SK-N-SH (cell line): Measurements from ENCODE around the gene THSD7B. TPM values are rescaled to one million over a fixed set of nuclear protein-coding genes. Genes with fewer than 3 reads are reported as not detected.

Source experiments
- CTCF ChIA-PET: fragments of 300-600, 350-600 bp; formaldehyde crosslinking; extraction: SDS; loops from one replicate; lab custom pipeline; 2021; lab: Yijun Ruan, JAX
- POLR2A ChIA-PET: fragments of 350-600 bp; sonication (Branson Sonifier 250); formaldehyde crosslinking; extraction: SDS; loops from one replicate; lab custom pipeline; 2020; ENCODE audit warnings: antibody characterized with exemption, inconsistent platforms; lab: Yijun Ruan, JAX
- DNase-seq: peaks from one replicate; pipeline ENCODE4 v3.0.0; 2012
- H2AFZ ChIP-seq: fragments of 200-600 bp; sonication (generic); 2 replicates; pipeline ENCODE4 v1.8.1; 2016; ENCODE audit warnings: antibody characterized with exemption, mild to moderate bottlenecking, low read depth
- H3F3A ChIP-seq: fragments of 200-600 bp; sonication (generic); replicated peaks from 2 replicates; pipeline ENCODE3; 2016; ENCODE audit warnings: antibody characterized with exemption, mild to moderate bottlenecking; ENCODE audit not compliant: insufficient read depth
- H3K27ac ChIP-seq, 2 experiments: fragments of 200-500 bp in 1 of 2; fragments of 200-600 bp in 1 of 2; sonication (Bioruptor generic) in 1 of 2; sonication (generic), shearing (Covaris generic) in 1 of 2; 2 replicates each; pipeline versions ENCODE4 v1.5.1 to v1.6.1; 2014 to 2016; ENCODE audit warnings: low read depth in 2 of 2, inconsistent platforms in 1 of 2, low read length in 1 of 2, mild to moderate bottlenecking in 1 of 2, mixed read lengths in 1 of 2
- H3K27me3 ChIP-seq: fragments of 200-600 bp; sonication (generic), shearing (Covaris generic); 2 replicates; pipeline ENCODE4 v1.6.1; 2016; ENCODE audit warnings: mixed run types; ENCODE audit not compliant: insufficient read depth
- H3K36me3 ChIP-seq, 2 experiments: fragments of 200-500 bp in 1 of 2; fragments of 200-600 bp in 1 of 2; sonication (Bioruptor generic) in 1 of 2; sonication (generic) in 1 of 2; replicated peaks in 1 of 2; 2 replicates each; pipeline versions ENCODE3 to v1.5.1; 2014 to 2016; ENCODE audit warnings: low read length in 1 of 2, mild to moderate bottlenecking in 1 of 2; ENCODE audit not compliant: insufficient read depth in 2 of 2, control insufficient read depth in 1 of 2
- H3K4me1 ChIP-seq, 2 experiments: fragments of 200-500 bp in 1 of 2; fragments of 200-600 bp in 1 of 2; sonication (Bioruptor generic) in 1 of 2; sonication (generic), shearing (Covaris generic) in 1 of 2; 2 replicates each; pipeline versions ENCODE4 v1.5.1 to v1.6.1; 2014 to 2016; ENCODE audit warnings: low read depth in 1 of 2, low read length in 1 of 2, mixed run types in 1 of 2; ENCODE audit not compliant: insufficient read depth in 2 of 2, control insufficient read depth in 1 of 2
- H3K4me2 ChIP-seq: fragments of 200-600 bp; sonication (generic), shearing (Covaris generic); 2 replicates; pipeline ENCODE4 v1.6.1; 2017; ENCODE audit warnings: mixed run types
- H3K4me3 ChIP-seq, 2 experiments: fragments of 200-500 bp in 1 of 2; fragments of 200-600 bp in 1 of 2; sonication (Bioruptor generic) in 1 of 2; sonication (generic), shearing (Covaris generic) in 1 of 2; 2 replicates each; pipeline versions ENCODE4 v1.5.1 to v1.8.1; 2014 to 2016; ENCODE audit warnings: low read depth in 2 of 2, inconsistent platforms in 1 of 2, low read length in 1 of 2, mild to moderate bottlenecking in 1 of 2, mixed read lengths in 1 of 2, moderate library complexity in 1 of 2
- H3K79me2 ChIP-seq: fragments of 200-600 bp; sonication (generic); 2 replicates; pipeline ENCODE4 v1.8.1; 2017; ENCODE audit warnings: mild to moderate bottlenecking; ENCODE audit not compliant: insufficient read depth
- H3K9ac ChIP-seq: fragments of 200-600 bp; sonication (generic); 2 replicates; pipeline ENCODE4 v1.6.1; 2017; ENCODE audit warnings: mixed run types
- H3K9me2 ChIP-seq: fragments of 200-600 bp; sonication (generic); 2 replicates; pipeline ENCODE4 v1.6.1; 2017; ENCODE audit warnings: mixed run types
- H3K9me3 ChIP-seq: fragments of 200-600 bp; sonication (generic); 2 replicates; pipeline ENCODE4 v1.6.1; 2017; ENCODE audit warnings: mixed run types, mild to moderate bottlenecking, moderate library complexity
- H4K20me1 ChIP-seq: fragments of 200-600 bp; sonication (generic); 2 replicates; pipeline ENCODE4 v1.6.1; 2017; ENCODE audit warnings: mild to moderate bottlenecking, mixed run types; ENCODE audit not compliant: insufficient read depth
- CHD2 ChIP-seq: fragments of 150-350 bp; IDR thresholded peaks from 2 replicates; pipeline ENCODE4 v1.6.1; 2018; ENCODE audit warnings: low read length; ENCODE audit not compliant: partially characterized antibody
- EZH2phosphoT487 ChIP-seq: fragments of 200-600 bp; sonication (generic); IDR thresholded peaks from 2 replicates; pipeline ENCODE4 v1.6.1; 2017; ENCODE audit warnings: low read depth, mixed run types, mild to moderate bottlenecking, antibody characterized with exemption, moderate library complexity, borderline replicate concordance
- FOSL2 ChIP-seq: IDR thresholded peaks from 2 replicates; pipeline ENCODE4 v1.4.0; 2012; ENCODE audit warnings: low read depth, mild to moderate bottlenecking, moderate library complexity, borderline replicate concordance
- FOXJ3 ChIP-seq: sonication (generic); formaldehyde crosslinking; IDR thresholded peaks from 2 replicates; pipeline ENCODE4 v1.5.1; 2020; ENCODE audit warnings: mild to moderate bottlenecking, missing genetic modification reagents
- FOXM1 ChIP-seq: IDR thresholded peaks from 2 replicates; pipeline ENCODE4 v1.4.0; 2012; ENCODE audit warnings: low read depth, mild to moderate bottlenecking
- MEF2A ChIP-seq: IDR thresholded peaks from 2 replicates; pipeline ENCODE4 v1.4.0; 2012; ENCODE audit warnings: low read depth, borderline replicate concordance
- MXI1 ChIP-seq: IDR thresholded peaks from 2 replicates; pipeline ENCODE4 v1.6.1; 2012; ENCODE audit warnings: mild to moderate bottlenecking, low read depth, low read length, improper control_type of control experiment
- NFIC ChIP-seq: IDR thresholded peaks from 2 replicates; pipeline ENCODE4 v1.4.0; 2012; ENCODE audit warnings: borderline replicate concordance
- RAD21 ChIP-seq: IDR thresholded peaks from 2 replicates; pipeline ENCODE4 v1.6.1; 2012; ENCODE audit warnings: mild to moderate bottlenecking, low read length
- RCOR1 ChIP-seq: fragments of 150-350 bp; IDR thresholded peaks from 2 replicates; pipeline ENCODE4 v1.6.1; 2017; ENCODE audit warnings: antibody characterized with exemption, low read length
- RFX5 ChIP-seq: IDR thresholded peaks from 2 replicates; pipeline ENCODE4 v1.6.1; 2012; ENCODE audit warnings: mild to moderate bottlenecking, improper control_type of control experiment, low read length
- RXRA ChIP-seq: IDR thresholded peaks from 2 replicates; pipeline ENCODE4 v1.4.0; 2012; ENCODE audit warnings: low read depth, mild to moderate bottlenecking, borderline replicate concordance
- SMC3 ChIP-seq: IDR thresholded peaks from 2 replicates; pipeline ENCODE4 v1.6.1; 2012; ENCODE audit warnings: low read depth, low read length, improper control_type of control experiment
- TAF1 ChIP-seq: IDR thresholded peaks from 2 replicates; pipeline ENCODE4 v1.6.1; 2012; ENCODE audit warnings: low read depth, mild to moderate bottlenecking, low read length, moderate library complexity, borderline replicate concordance
- TEAD4 ChIP-seq: IDR thresholded peaks from 2 replicates; pipeline ENCODE4 v1.4.0; 2012; ENCODE audit warnings: mild to moderate bottlenecking, borderline replicate concordance; ENCODE audit not compliant: insufficient read depth
- YY1 ChIP-seq: IDR thresholded peaks from 2 replicates; pipeline ENCODE4 v1.4.0; 2012; ENCODE audit warnings: low read depth, mild to moderate bottlenecking
- WGBS: methylation state at CpG from one replicate; pipeline ENCODE4 v1.1.6; 2017; ENCODE audit warnings: low lambda C conversion rate; 5-methylcytosine and 5-hydroxymethylcytosine counted together
- polyA plus RNA-seq, 3 experiments: library from polyadenylated mRNA; depleted of rRNA; stranded (reverse); fragments of >200 nt; gene quantifications; 2 replicates each; pipeline ENCODE4 v1.2.3, GENCODE V29; 2012
- TF ChIP-seq, protein P1 (sequence below): IDR thresholded peaks from 2 replicates; pipeline ENCODE4 v1.6.1; 2012; ENCODE audit warnings: mild to moderate bottlenecking, low read depth, low read length, moderate library complexity
- TF ChIP-seq, protein P2 (sequence below): IDR thresholded peaks from 2 replicates; pipeline ENCODE4; 2012
- TF ChIP-seq, protein P3 (sequence below): IDR thresholded peaks from 2 replicates; pipeline ENCODE4 v1.4.0; 2012; ENCODE audit warnings: low read depth, borderline replicate concordance
- TF ChIP-seq, protein P4 (sequence below): fragments of 200-600 bp; sonication (generic); IDR thresholded peaks from 2 replicates; pipeline ENCODE4 v1.6.1; 2017; ENCODE audit warnings: antibody characterized with exemption, mild to moderate bottlenecking, moderate library complexity
- TF ChIP-seq, protein P5 (sequence below): fragments of 150-350 bp; IDR thresholded peaks from 2 replicates; pipeline ENCODE4 v1.6.1; 2017; ENCODE audit warnings: antibody characterized with exemption, low read length, low read depth, borderline replicate concordance

Gene THSD7B
- polyA plus RNA-seq, 1 of the 3 experiments (the other 2 are of a cell fraction): not detected

DNA sequence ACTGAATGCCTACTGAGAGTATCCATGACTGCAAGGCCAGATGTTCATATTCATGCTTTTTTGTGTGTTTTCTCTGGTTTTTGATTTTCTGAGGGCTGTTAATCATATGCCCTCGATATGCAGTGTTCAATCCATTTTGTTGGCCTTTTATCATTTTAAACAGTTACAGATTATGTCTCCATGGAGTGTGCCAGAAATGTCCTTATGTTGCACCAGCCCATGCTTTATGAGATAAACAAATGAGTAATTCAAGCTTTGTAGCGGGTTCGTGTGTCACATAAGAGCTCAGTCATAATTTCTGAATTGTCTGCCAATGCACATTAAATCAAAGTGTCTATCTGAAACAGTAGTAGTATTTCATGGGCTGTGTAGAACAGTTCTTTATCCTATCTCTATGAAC, 583.0 kb downstream of the THSD7B start:
- H3K4me2 ChIP-seq: no peak overlapping the region
- POLR2A ChIA-PET: no interaction called here

DNA sequence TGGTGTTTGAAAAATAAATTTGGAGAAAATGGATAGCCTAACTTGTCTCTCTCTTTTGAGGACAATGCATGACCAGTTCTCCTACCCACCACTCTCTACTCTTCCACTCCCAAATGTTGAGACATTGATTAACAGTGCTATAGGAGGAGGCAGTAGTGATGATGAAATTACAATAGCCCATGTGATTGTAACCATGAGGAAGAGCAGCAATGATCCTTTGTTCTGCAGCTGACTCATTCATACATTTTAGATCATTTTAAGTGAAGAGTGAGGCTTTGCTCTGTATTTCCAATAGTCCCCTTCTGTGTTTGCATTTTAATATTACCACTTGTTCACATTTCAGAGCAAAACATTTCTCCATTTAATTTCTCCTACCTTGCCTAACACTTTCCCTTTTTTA, 592.3 kb downstream of the THSD7B start:
- no peaks in the 10 kb centered on the region for H3K9me2 ChIP-seq
- no peak overlapping the region for H2AFZ ChIP-seq
- no peaks in the 10 kb centered on the region for H3F3A ChIP-seq
- H3K27ac ChIP-seq: no peak overlapping the region
- H3K9me3 ChIP-seq: peaks cover 7% of the 10 kb centered on the region; the same call in 1 of the 2 replicates
- TF ChIP-seq RXRA: no peak
- TF ChIP-seq, protein P1, sequence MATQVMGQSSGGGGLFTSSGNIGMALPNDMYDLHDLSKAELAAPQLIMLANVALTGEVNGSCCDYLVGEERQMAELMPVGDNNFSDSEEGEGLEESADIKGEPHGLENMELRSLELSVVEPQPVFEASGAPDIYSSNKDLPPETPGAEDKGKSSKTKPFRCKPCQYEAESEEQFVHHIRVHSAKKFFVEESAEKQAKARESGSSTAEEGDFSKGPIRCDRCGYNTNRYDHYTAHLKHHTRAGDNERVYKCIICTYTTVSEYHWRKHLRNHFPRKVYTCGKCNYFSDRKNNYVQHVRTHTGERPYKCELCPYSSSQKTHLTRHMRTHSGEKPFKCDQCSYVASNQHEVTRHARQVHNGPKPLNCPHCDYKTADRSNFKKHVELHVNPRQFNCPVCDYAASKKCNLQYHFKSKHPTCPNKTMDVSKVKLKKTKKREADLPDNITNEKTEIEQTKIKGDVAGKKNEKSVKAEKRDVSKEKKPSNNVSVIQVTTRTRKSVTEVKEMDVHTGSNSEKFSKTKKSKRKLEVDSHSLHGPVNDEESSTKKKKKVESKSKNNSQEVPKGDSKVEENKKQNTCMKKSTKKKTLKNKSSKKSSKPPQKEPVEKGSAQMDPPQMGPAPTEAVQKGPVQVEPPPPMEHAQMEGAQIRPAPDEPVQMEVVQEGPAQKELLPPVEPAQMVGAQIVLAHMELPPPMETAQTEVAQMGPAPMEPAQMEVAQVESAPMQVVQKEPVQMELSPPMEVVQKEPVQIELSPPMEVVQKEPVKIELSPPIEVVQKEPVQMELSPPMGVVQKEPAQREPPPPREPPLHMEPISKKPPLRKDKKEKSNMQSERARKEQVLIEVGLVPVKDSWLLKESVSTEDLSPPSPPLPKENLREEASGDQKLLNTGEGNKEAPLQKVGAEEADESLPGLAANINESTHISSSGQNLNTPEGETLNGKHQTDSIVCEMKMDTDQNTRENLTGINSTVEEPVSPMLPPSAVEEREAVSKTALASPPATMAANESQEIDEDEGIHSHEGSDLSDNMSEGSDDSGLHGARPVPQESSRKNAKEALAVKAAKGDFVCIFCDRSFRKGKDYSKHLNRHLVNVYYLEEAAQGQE: no peak
- TF ChIP-seq, protein P2, sequence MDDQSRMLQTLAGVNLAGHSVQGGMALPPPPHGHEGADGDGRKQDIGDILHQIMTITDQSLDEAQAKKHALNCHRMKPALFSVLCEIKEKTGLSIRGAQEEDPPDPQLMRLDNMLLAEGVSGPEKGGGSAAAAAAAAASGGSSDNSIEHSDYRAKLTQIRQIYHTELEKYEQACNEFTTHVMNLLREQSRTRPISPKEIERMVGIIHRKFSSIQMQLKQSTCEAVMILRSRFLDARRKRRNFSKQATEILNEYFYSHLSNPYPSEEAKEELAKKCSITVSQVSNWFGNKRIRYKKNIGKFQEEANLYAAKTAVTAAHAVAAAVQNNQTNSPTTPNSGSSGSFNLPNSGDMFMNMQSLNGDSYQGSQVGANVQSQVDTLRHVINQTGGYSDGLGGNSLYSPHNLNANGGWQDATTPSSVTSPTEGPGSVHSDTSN: no peak
- TF ChIP-seq TEAD4: no peak
- TF ChIP-seq, protein P3, sequence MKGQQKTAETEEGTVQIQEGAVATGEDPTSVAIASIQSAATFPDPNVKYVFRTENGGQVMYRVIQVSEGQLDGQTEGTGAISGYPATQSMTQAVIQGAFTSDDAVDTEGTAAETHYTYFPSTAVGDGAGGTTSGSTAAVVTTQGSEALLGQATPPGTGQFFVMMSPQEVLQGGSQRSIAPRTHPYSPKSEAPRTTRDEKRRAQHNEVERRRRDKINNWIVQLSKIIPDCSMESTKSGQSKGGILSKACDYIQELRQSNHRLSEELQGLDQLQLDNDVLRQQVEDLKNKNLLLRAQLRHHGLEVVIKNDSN: no peak
- TF ChIP-seq, protein P4, sequence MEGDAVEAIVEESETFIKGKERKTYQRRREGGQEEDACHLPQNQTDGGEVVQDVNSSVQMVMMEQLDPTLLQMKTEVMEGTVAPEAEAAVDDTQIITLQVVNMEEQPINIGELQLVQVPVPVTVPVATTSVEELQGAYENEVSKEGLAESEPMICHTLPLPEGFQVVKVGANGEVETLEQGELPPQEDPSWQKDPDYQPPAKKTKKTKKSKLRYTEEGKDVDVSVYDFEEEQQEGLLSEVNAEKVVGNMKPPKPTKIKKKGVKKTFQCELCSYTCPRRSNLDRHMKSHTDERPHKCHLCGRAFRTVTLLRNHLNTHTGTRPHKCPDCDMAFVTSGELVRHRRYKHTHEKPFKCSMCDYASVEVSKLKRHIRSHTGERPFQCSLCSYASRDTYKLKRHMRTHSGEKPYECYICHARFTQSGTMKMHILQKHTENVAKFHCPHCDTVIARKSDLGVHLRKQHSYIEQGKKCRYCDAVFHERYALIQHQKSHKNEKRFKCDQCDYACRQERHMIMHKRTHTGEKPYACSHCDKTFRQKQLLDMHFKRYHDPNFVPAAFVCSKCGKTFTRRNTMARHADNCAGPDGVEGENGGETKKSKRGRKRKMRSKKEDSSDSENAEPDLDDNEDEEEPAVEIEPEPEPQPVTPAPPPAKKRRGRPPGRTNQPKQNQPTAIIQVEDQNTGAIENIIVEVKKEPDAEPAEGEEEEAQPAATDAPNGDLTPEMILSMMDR: no peak
- TF ChIP-seq EZH2phosphoT487: no peak
- TF ChIP-seq, protein P5, sequence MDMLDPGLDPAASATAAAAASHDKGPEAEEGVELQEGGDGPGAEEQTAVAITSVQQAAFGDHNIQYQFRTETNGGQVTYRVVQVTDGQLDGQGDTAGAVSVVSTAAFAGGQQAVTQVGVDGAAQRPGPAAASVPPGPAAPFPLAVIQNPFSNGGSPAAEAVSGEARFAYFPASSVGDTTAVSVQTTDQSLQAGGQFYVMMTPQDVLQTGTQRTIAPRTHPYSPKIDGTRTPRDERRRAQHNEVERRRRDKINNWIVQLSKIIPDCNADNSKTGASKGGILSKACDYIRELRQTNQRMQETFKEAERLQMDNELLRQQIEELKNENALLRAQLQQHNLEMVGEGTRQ: no peak
- TF ChIP-seq RAD21: no peak
- no peak for TF ChIP-seq TAF1
- TF ChIP-seq MXI1: no peak
- TF ChIP-seq CHD2: no peak
- no peak for TF ChIP-seq FOXJ3 (CRISPR knock-in tag)
- TF ChIP-seq YY1: no peak
- no peaks in the 10 kb centered on the region for H3K4me1 ChIP-seq
- no peak overlapping the region for H3K9ac ChIP-seq
- H3K36me3 ChIP-seq: no peaks in the 10 kb centered on the region
- ChIA-PET POLR2A (no interaction called here), CTCF (no interaction called here)
- DNase-seq: no peak
- no peaks in the 10 kb centered on the region for H3K27me3 ChIP-seq
- no peaks in the 10 kb centered on the region for H3K79me2 ChIP-seq
- H4K20me1 ChIP-seq: no peaks in the 10 kb centered on the region
- H3K4me3 ChIP-seq: no peak overlapping the region
- no peak overlapping the region for H3K4me2 ChIP-seq

More for the DNA sequence above, 583.0 kb downstream of the THSD7B start:
- Histone ChIP-seq H3K36me3 (no peaks in the 10 kb centered on the region), H3F3A (no peaks in the 10 kb centered on the region), H3K4me1 (no peaks in the 10 kb centered on the region), H3K9ac (no peak overlapping the region), H2AFZ (no peak overlapping the region), H3K79me2 (no peaks in the 10 kb centered on the region), H3K9me3 (no peaks in the 10 kb centered on the region; the same call in 1 of the 2 replicates), H3K9me2 (no peaks in the 10 kb centered on the region), H3K27ac (no peak overlapping the region), H4K20me1 (no peaks in the 10 kb centered on the region), H3K4me3 (no peak overlapping the region), H3K27me3 (no peaks in the 10 kb centered on the region)
- DNase-seq: no peak
- WGBS: 26% methylated on average over 3 of the region's 3 CpGs
- CTCF ChIA-PET: no interaction called here
- TF ChIP-seq MEF2A (no peak), SMC3 (no peak), RFX5 (no peak), YY1 (no peak), NFIC (no peak), RXRA (no peak), RCOR1 (no peak), FOSL2 (no peak), FOXM1 (no peak), FOXJ3 (CRISPR knock-in tag) (no peak)
